ENCODE data around the gene DIDO1.
A peak's percentile ranks its signal among the peaks of the same experiment; 100 is the strongest.
"Not testable (repeated sequence)": the region's sequence is repeated elsewhere in the genome, so short reads cannot be mapped to it uniquely, and the experiment has no call there.

The DIDO1 gene

GRCh38 chr20:62875419-62876361 is 50.6 kb downstream of the DIDO1 start:
- DNase-seq, result no peak

- DNase-seq, result no peak
These were observed 51.4 kb downstream of the DIDO1 start for GRCh38 chr20:62874964-62875344.

GRCh38 chr20:62873681-62874031 is 52.6 kb downstream of the DIDO1 start:
- DNase-seq, result peak; percentile 50

GRCh38 chr20:62873280-62873679 is 53.0 kb downstream of the DIDO1 start:
- DNase-seq, result no peak

GRCh38 chr20:62872862-62873261 is 53.4 kb downstream of the DIDO1 start:
- no peak for DNase-seq

- DNase-seq, result no peak
These were observed 54.0 kb downstream of the DIDO1 start for GRCh38 chr20:62872184-62872847.

GRCh38 chr20:62864207-62864606 is 62.1 kb downstream of the DIDO1 start:
- DNase-seq, result no peak

GRCh38 chr20:62861726-62862336 is 64.5 kb downstream of the DIDO1 start, which contains the start of gene TCFL5:
Gene TCFL5, minus strand, starts transcription at chr20:62861822. Its CDS starts 152 bp downstream, at chr20:62861670.
- DNase-seq, result peak; percentile 94

- DNase-seq, result peak; percentile 40
These were observed 65.2 kb downstream of the DIDO1 start for GRCh38 chr20:62860924-62861691.

- no peak for DNase-seq
These were observed 65.8 kb downstream of the DIDO1 start for GRCh38 chr20:62860391-62860923.

GRCh38 chr20:62859721-62860120 is 66.6 kb downstream of the DIDO1 start:
- DNase-seq, result no peak

GRCh38 chr20:62858058-62858830 is 68.1 kb downstream of the DIDO1 start:
- DNase-seq, result no peak

GRCh38 chr20:62856931-62857619 is 69.2 kb downstream of the DIDO1 start:
- DNase-seq, result no peak

- DNase-seq, result no peak
These were observed 71.2 kb downstream of the DIDO1 start for GRCh38 chr20:62855120-62855519.

GRCh38 chr20:62854121-62854520 is 72.2 kb downstream of the DIDO1 start:
- no peak for DNase-seq

GRCh38 chr20:62853304-62853703 is 73.0 kb downstream of the DIDO1 start:
- not testable (repeated sequence) for DNase-seq

- no peak for DNase-seq
These were observed 73.5 kb downstream of the DIDO1 start for GRCh38 chr20:62852841-62853240.

- no peak for DNase-seq
These were observed 74.1 kb downstream of the DIDO1 start for GRCh38 chr20:62852196-62852595.

- no peak for DNase-seq
These were observed 75.9 kb downstream of the DIDO1 start for GRCh38 chr20:62850333-62850974.

GRCh38 chr20:62849431-62849830 is 76.9 kb downstream of the DIDO1 start:
- DNase-seq, result no peak

- not testable (repeated sequence) for DNase-seq
These were observed 77.4 kb downstream of the DIDO1 start for GRCh38 chr20:62848917-62849316.
